Memory B cell (primary cell): ENCODE measurements around the gene UAP1.
"Not testable (repeated sequence)": the region's sequence is repeated elsewhere in the genome, so short reads cannot be mapped to it uniquely, and the experiment has no call there.

Experiments used
- ATAC-seq: fragments of 150-1000 bp; cut with Tn5 transposase; 2 replicates; pipeline ENCODE4 v1.10.0; 2021; ENCODE audit warnings: low read depth, mild to moderate bottlenecking, moderate library complexity
- DNase-seq, 2 donors: peaks; one replicate each; pipeline ENCODE4 v3.0.0; 2022; ENCODE audit warnings: low spot score in 2 of 2
- H3K27ac Mint-ChIP-seq: one replicate; pipeline ENCODE4 v1.8.0; 2022; ENCODE audit warnings: mild to moderate bottlenecking, moderate library complexity, mixed read lengths
- H3K27me3 Mint-ChIP-seq: one replicate; pipeline ENCODE4 v1.8.0; 2022; ENCODE audit warnings: mixed read lengths
- H3K36me3 Mint-ChIP-seq: one replicate; pipeline ENCODE4 v1.8.0; 2022; ENCODE audit warnings: mild to moderate bottlenecking, mixed read lengths
- H3K4me1 Mint-ChIP-seq: one replicate; pipeline ENCODE4 v1.8.0; 2022; ENCODE audit warnings: mixed read lengths
- H3K4me3 Mint-ChIP-seq: one replicate; pipeline ENCODE4 v1.8.0; 2022; ENCODE audit warnings: mild to moderate bottlenecking, moderate library complexity, mixed read lengths
- H3K9me3 Mint-ChIP-seq: one replicate; pipeline ENCODE4 v1.8.0; 2022; ENCODE audit warnings: mixed read lengths

Gene UAP1

GRCh38 chr1:162552684-162553252, 8.8 kb upstream of the UAP1 start:
- H3K27ac Mint-ChIP-seq = no peak overlapping the region
- H3K27me3 Mint-ChIP-seq = no peaks in the 10 kb centered on the region
- H3K36me3 Mint-ChIP-seq = no peaks in the 10 kb centered on the region
- DNase-seq (no peak), ATAC-seq (no peak)
- H3K9me3 Mint-ChIP-seq = no peaks in the 10 kb centered on the region
- no peak overlapping the region for H3K4me3 Mint-ChIP-seq
- no peaks in the 10 kb centered on the region for H3K4me1 Mint-ChIP-seq

GRCh38 chr1:162554258-162554657, 7.3 kb upstream of the UAP1 start:
- no peak for ATAC-seq
- no peak overlapping the region for H3K4me3 Mint-ChIP-seq
- H3K27me3 Mint-ChIP-seq = no peaks in the 10 kb centered on the region
- H3K36me3 Mint-ChIP-seq = no peaks in the 10 kb centered on the region
- no peak overlapping the region for H3K27ac Mint-ChIP-seq
- no peaks in the 10 kb centered on the region for H3K4me1 Mint-ChIP-seq
- H3K9me3 Mint-ChIP-seq = no peaks in the 10 kb centered on the region
- DNase-seq = no peak

GRCh38 chr1:162557536-162557935, 4.0 kb upstream of the UAP1 start:
- Mint-ChIP-seq H3K9me3 (no peaks in the 10 kb centered on the region), H3K36me3 (no peaks in the 10 kb centered on the region), H3K27ac (no peak overlapping the region), H3K4me1 (peaks cover 7% of the 10 kb centered on the region), H3K4me3 (no peak overlapping the region), H3K27me3 (no peaks in the 10 kb centered on the region)
- DNase-seq (no peak), ATAC-seq (no peak)

GRCh38 chr1:162560303-162561036, 1.1 kb upstream of the UAP1 start:
- H3K4me1 Mint-ChIP-seq = peaks cover 16% of the 10 kb centered on the region
- no peaks in the 10 kb centered on the region for H3K36me3 Mint-ChIP-seq
- H3K4me3 Mint-ChIP-seq = peak overlapping the region; percentile 95
- peak overlapping the region; percentile 96 for H3K27ac Mint-ChIP-seq
- DNase-seq (no peak), ATAC-seq (no peak)
- H3K27me3 Mint-ChIP-seq = no peaks in the 10 kb centered on the region
- H3K9me3 Mint-ChIP-seq = no peaks in the 10 kb centered on the region

GRCh38 chr1:162561037-162561615, 396 bp upstream of the UAP1 start:
- Mint-ChIP-seq H3K4me3 (peak overlapping the region; percentile 95), H3K27ac (peak overlapping the region; percentile 96), H3K36me3 (no peaks in the 10 kb centered on the region), H3K4me1 (peaks cover 16% of the 10 kb centered on the region), H3K9me3 (no peaks in the 10 kb centered on the region), H3K27me3 (no peaks in the 10 kb centered on the region)
- peak; percentile 92 for ATAC-seq
- DNase-seq = peak; percentile 95

- H3K4me1 Mint-ChIP-seq = peaks cover 18% of the 10 kb centered on the region
- peak overlapping the region; percentile 95 for H3K4me3 Mint-ChIP-seq
Measured at GRCh38 chr1:162562470-162562828, 927 bp downstream of the UAP1 start.

GRCh38 chr1:162564762-162565218, 3.3 kb downstream of the UAP1 start:
- Mint-ChIP-seq H3K9me3 (no peaks in the 10 kb centered on the region), H3K27me3 (no peaks in the 10 kb centered on the region), H3K4me1 (peaks cover 18% of the 10 kb centered on the region), H3K4me3 (no peak overlapping the region), H3K36me3 (peaks cover 18% of the 10 kb centered on the region), H3K27ac (no peak overlapping the region)
- no peak for ATAC-seq
- no peak for DNase-seq

More at GRCh38 chr1:162562470-162562828, 927 bp downstream of the UAP1 start:
- Mint-ChIP-seq H3K9me3 (no peaks in the 10 kb centered on the region), H3K27me3 (no peaks in the 10 kb centered on the region), H3K36me3 (peaks cover 7% of the 10 kb centered on the region), H3K27ac (peak overlapping the region; percentile 96)
- ATAC-seq (no peak), DNase-seq (no peak)

GRCh38 chr1:162565460-162565859, 3.9 kb downstream of the UAP1 start:
- Mint-ChIP-seq H3K27me3 (no peaks in the 10 kb centered on the region), H3K4me1 (peaks cover 18% of the 10 kb centered on the region), H3K9me3 (no peaks in the 10 kb centered on the region), H3K27ac (no peak overlapping the region), H3K36me3 (peaks cover 18% of the 10 kb centered on the region), H3K4me3 (no peak overlapping the region)
- ATAC-seq (no peak), DNase-seq (no peak)

- peaks cover 23% of the 10 kb centered on the region for H3K4me1 Mint-ChIP-seq
- ATAC-seq = no peak
- no peaks in the 10 kb centered on the region for H3K9me3 Mint-ChIP-seq
- H3K27me3 Mint-ChIP-seq = no peaks in the 10 kb centered on the region
- H3K36me3 Mint-ChIP-seq = peaks cover 18% of the 10 kb centered on the region
- H3K4me3 Mint-ChIP-seq = no peak overlapping the region
- DNase-seq = no peak
- no peak overlapping the region for H3K27ac Mint-ChIP-seq
Measured at GRCh38 chr1:162566870-162567269, 5.3 kb downstream of the UAP1 start.

GRCh38 chr1:162568802-162569201, 7.3 kb downstream of the UAP1 start:
- Mint-ChIP-seq H3K4me3 (no peak overlapping the region), H3K4me1 (peaks cover 17% of the 10 kb centered on the region), H3K27ac (no peak overlapping the region), H3K9me3 (no peaks in the 10 kb centered on the region), H3K27me3 (no peaks in the 10 kb centered on the region), H3K36me3 (peaks cover 20% of the 10 kb centered on the region)
- DNase-seq = no peak
- no peak for ATAC-seq

- Mint-ChIP-seq H3K9me3 (no peaks in the 10 kb centered on the region), H3K4me1 (peaks cover 7% of the 10 kb centered on the region), H3K27me3 (no peaks in the 10 kb centered on the region), H3K27ac (no peak overlapping the region), H3K36me3 (peaks cover 20% of the 10 kb centered on the region), H3K4me3 (no peak overlapping the region)
- DNase-seq (no peak), ATAC-seq (no peak)
Measured at GRCh38 chr1:162570718-162571117, 9.2 kb downstream of the UAP1 start.

GRCh38 chr1:162571121-162571520, 9.6 kb downstream of the UAP1 start:
- H3K27ac Mint-ChIP-seq, H3K27me3 Mint-ChIP-seq, DNase-seq, H3K4me1 Mint-ChIP-seq, ATAC-seq, H3K4me3 Mint-ChIP-seq, H3K9me3 Mint-ChIP-seq: not testable (repeated sequence)
- H3K36me3 Mint-ChIP-seq = peaks cover 22% of the 10 kb centered on the region

GRCh38 chr1:162571696-162572095, 10.2 kb downstream of the UAP1 start:
- Mint-ChIP-seq H3K27me3 (no peaks in the 10 kb centered on the region), H3K4me3 (no peak overlapping the region), H3K4me1 (peaks cover 7% of the 10 kb centered on the region), H3K27ac (no peak overlapping the region), H3K36me3 (peaks cover 22% of the 10 kb centered on the region), H3K9me3 (no peaks in the 10 kb centered on the region)
- DNase-seq = no peak
- ATAC-seq = no peak

- H3K27ac Mint-ChIP-seq = no peak overlapping the region
- H3K4me1 Mint-ChIP-seq = peaks cover 5% of the 10 kb centered on the region
- H3K4me3 Mint-ChIP-seq = no peak overlapping the region
- H3K36me3 Mint-ChIP-seq = peaks cover 13% of the 10 kb centered on the region
- H3K9me3 Mint-ChIP-seq = no peaks in the 10 kb centered on the region
- no peaks in the 10 kb centered on the region for H3K27me3 Mint-ChIP-seq
- no peak for ATAC-seq
- DNase-seq = no peak
Measured at GRCh38 chr1:162573136-162573535, 11.6 kb downstream of the UAP1 start.
